Measurements from ENCODE around the gene RHCE.
"Not testable (repeated sequence)": the region's sequence is repeated elsewhere in the genome, so short reads cannot be mapped to it uniquely, and the experiment has no call there.

Gene RHCE

GRCh38 chr1:25355841-25356395, 64.7 kb downstream of the RHCE start:
- no peak overlapping the region for H3K4me3 Mint-ChIP-seq
- no peaks in the 10 kb centered on the region for H3K9me3 Mint-ChIP-seq
- peaks cover 57% of the 10 kb centered on the region for H3K36me3 Mint-ChIP-seq (ENCODE audit: low read depth)
- peaks cover 28% of the 10 kb centered on the region for H3K4me1 Mint-ChIP-seq (ENCODE audit: low read depth)
- H3K27me3 Mint-ChIP-seq = no peaks in the 10 kb centered on the region
- peak overlapping the region; percentile 80 for H3K27ac Mint-ChIP-seq

- H3K36me3 Mint-ChIP-seq (ENCODE audit: low read depth) = peaks cover 35% of the 10 kb centered on the region
- H3K27ac Mint-ChIP-seq = no peak overlapping the region
- no peak overlapping the region for H3K4me3 Mint-ChIP-seq
- H3K27me3 Mint-ChIP-seq = no peaks in the 10 kb centered on the region
- no peaks in the 10 kb centered on the region for H3K9me3 Mint-ChIP-seq
- no peaks in the 10 kb centered on the region for H3K4me1 Mint-ChIP-seq (ENCODE audit: low read depth)
Observed at GRCh38 chr1:25349606-25350005, 71.0 kb downstream of the RHCE start.

- no peak overlapping the region for H3K4me3 Mint-ChIP-seq
- H3K27ac Mint-ChIP-seq = no peak overlapping the region
- H3K36me3 Mint-ChIP-seq (ENCODE audit: low read depth) = peaks cover 34% of the 10 kb centered on the region
- no peaks in the 10 kb centered on the region for H3K9me3 Mint-ChIP-seq
- no peaks in the 10 kb centered on the region for H3K27me3 Mint-ChIP-seq
- H3K4me1 Mint-ChIP-seq (ENCODE audit: low read depth) = peaks cover 7% of the 10 kb centered on the region
Observed at GRCh38 chr1:25347556-25347955, 73.1 kb downstream of the RHCE start.

GRCh38 chr1:25343872-25344271, 76.8 kb downstream of the RHCE start:
- peaks cover 34% of the 10 kb centered on the region for H3K36me3 Mint-ChIP-seq (ENCODE audit: low read depth)

GRCh38 chr1:25342846-25343245, 77.8 kb downstream of the RHCE start:
- H3K36me3 Mint-ChIP-seq (ENCODE audit: low read depth) = peaks cover 29% of the 10 kb centered on the region
- H3K4me1 Mint-ChIP-seq (ENCODE audit: low read depth) = peaks cover 34% of the 10 kb centered on the region
- H3K9me3 Mint-ChIP-seq = no peaks in the 10 kb centered on the region
- H3K27me3 Mint-ChIP-seq = no peaks in the 10 kb centered on the region
- H3K4me3 Mint-ChIP-seq = no peak overlapping the region
- no peak overlapping the region for H3K27ac Mint-ChIP-seq

More at GRCh38 chr1:25343872-25344271, 76.8 kb downstream of the RHCE start:
- H3K27ac Mint-ChIP-seq = peak overlapping the region; percentile 10
- H3K4me3 Mint-ChIP-seq = no peak overlapping the region
- no peaks in the 10 kb centered on the region for H3K9me3 Mint-ChIP-seq
- H3K27me3 Mint-ChIP-seq = no peaks in the 10 kb centered on the region
- peaks cover 34% of the 10 kb centered on the region for H3K4me1 Mint-ChIP-seq (ENCODE audit: low read depth)

GRCh38 chr1:25341746-25342145, 78.9 kb downstream of the RHCE start:
- peaks cover 22% of the 10 kb centered on the region for H3K36me3 Mint-ChIP-seq (ENCODE audit: low read depth)
- H3K4me3 Mint-ChIP-seq = no peak overlapping the region
- no peak overlapping the region for H3K27ac Mint-ChIP-seq
- peaks cover 36% of the 10 kb centered on the region for H3K4me1 Mint-ChIP-seq (ENCODE audit: low read depth)
- no peaks in the 10 kb centered on the region for H3K9me3 Mint-ChIP-seq
- H3K27me3 Mint-ChIP-seq = no peaks in the 10 kb centered on the region

- Mint-ChIP-seq H3K4me1 (ENCODE audit: low read depth) (peaks cover 40% of the 10 kb centered on the region), H3K27ac (peak overlapping the region; percentile 80), H3K36me3 (ENCODE audit: low read depth) (peaks cover 22% of the 10 kb centered on the region), H3K27me3 (no peaks in the 10 kb centered on the region), H3K9me3 (no peaks in the 10 kb centered on the region), H3K4me3 (peak overlapping the region; percentile 91)
Observed at GRCh38 chr1:25338986-25339385, 81.6 kb downstream of the RHCE start.

GRCh38 chr1:25338188-25338981, 82.2 kb downstream of the RHCE start, which contains the start of gene TMEM50A:
Gene TMEM50A, plus strand, starts transcription at chr1:25338334. Its CDS starts 2,153 bp downstream, at chr1:25340487.
- Mint-ChIP-seq H3K4me3 (peak within 1 kb of the TSS; percentile 97), H3K27me3 (no peaks in the 10 kb centered on the region), H3K4me1 (ENCODE audit: low read depth) (peaks cover 36% of the 10 kb centered on the region), H3K36me3 (ENCODE audit: low read depth) (peaks cover 16% of the 10 kb centered on the region), H3K27ac (peak within 1 kb of the TSS; percentile 90), H3K9me3 (no peaks in the 10 kb centered on the region)

GRCh38 chr1:25337483-25338187, 83.0 kb downstream of the RHCE start:
- not testable (repeated sequence) for H3K27me3 Mint-ChIP-seq, H3K9me3 Mint-ChIP-seq
- Mint-ChIP-seq H3K27ac (peak overlapping the region; percentile 90), H3K4me1 (ENCODE audit: low read depth) (peaks cover 33% of the 10 kb centered on the region), H3K36me3 (ENCODE audit: low read depth) (peaks cover 13% of the 10 kb centered on the region), H3K4me3 (peak overlapping the region; percentile 91)

GRCh38 chr1:25336922-25337354, 83.7 kb downstream of the RHCE start:
- Mint-ChIP-seq H3K27ac (peak overlapping the region; percentile 85), H3K4me3 (peak overlapping the region; percentile 97), H3K4me1 (ENCODE audit: low read depth) (peaks cover 28% of the 10 kb centered on the region)
- not testable (repeated sequence) for H3K36me3 Mint-ChIP-seq (ENCODE audit: low read depth); H3K9me3 Mint-ChIP-seq; H3K27me3 Mint-ChIP-seq

GRCh38 chr1:25329950-25330349, 90.7 kb downstream of the RHCE start:
- H3K4me1 Mint-ChIP-seq (ENCODE audit: low read depth); H3K4me3 Mint-ChIP-seq; H3K27me3 Mint-ChIP-seq; H3K36me3 Mint-ChIP-seq (ENCODE audit: low read depth); H3K9me3 Mint-ChIP-seq; H3K27ac Mint-ChIP-seq: not testable (repeated sequence)

- H3K4me1 Mint-ChIP-seq (ENCODE audit: low read depth); H3K36me3 Mint-ChIP-seq (ENCODE audit: low read depth); H3K9me3 Mint-ChIP-seq; H3K27me3 Mint-ChIP-seq; H3K27ac Mint-ChIP-seq; H3K4me3 Mint-ChIP-seq: not testable (repeated sequence)
Observed at GRCh38 chr1:25329336-25329735, 91.3 kb downstream of the RHCE start.

- not testable (repeated sequence) for H3K9me3 Mint-ChIP-seq
Observed at GRCh38 chr1:25328791-25329185, 91.8 kb downstream of the RHCE start.

GRCh38 chr1:25327864-25328790, 92.5 kb downstream of the RHCE start:
- not testable (repeated sequence) for H3K9me3 Mint-ChIP-seq; H3K27ac Mint-ChIP-seq; H3K4me3 Mint-ChIP-seq; H3K27me3 Mint-ChIP-seq; H3K4me1 Mint-ChIP-seq (ENCODE audit: low read depth); H3K36me3 Mint-ChIP-seq (ENCODE audit: low read depth)

More at GRCh38 chr1:25328791-25329185, 91.8 kb downstream of the RHCE start:
- not testable (repeated sequence) for H3K27ac Mint-ChIP-seq; H3K4me1 Mint-ChIP-seq (ENCODE audit: low read depth); H3K36me3 Mint-ChIP-seq (ENCODE audit: low read depth); H3K27me3 Mint-ChIP-seq; H3K4me3 Mint-ChIP-seq
